Endothelial cell of umbilical vein (primary cell): Measurements from ENCODE around the gene AFG1L. TPM values are rescaled to one million over a fixed set of nuclear protein-coding genes. Genes with fewer than 3 reads are reported as not detected.

Experiments
- BruUV-seq: library from RNA; stranded (reverse); fragments of 400-500 nt; replicated peaks from 2 replicates; lab custom pipeline; 2021; lab: Mats Ljungman, UMichigan
- CTCF ChIA-PET: fragments of 300-600, 350-600 bp; sonication (Branson Sonifier 250); formaldehyde crosslinking; loops from one replicate; lab custom pipeline; 2021; ENCODE audit warnings: antibody characterized with exemption, inconsistent platforms; lab: Charles Lee
- POLR2A ChIA-PET: fragments of 300-600, 350-600 bp; sonication (Branson Sonifier 250); formaldehyde crosslinking; loops from one replicate; lab custom pipeline; 2021; ENCODE audit warnings: antibody characterized with exemption, inconsistent platforms; lab: Charles Lee
- DNase-seq: peaks from one replicate; pipeline ENCODE4 v3.0.0-alpha.2; 2011; ENCODE audit warnings: low read depth, low spot score
- FAIRE-seq: peaks from 2 replicates; lab custom pipeline; 2011; peaks lifted over from hg19 to GRCh38; lab: Jason Lieb, UNC
- H2AFZ ChIP-seq: 2 replicates; pipeline ENCODE4 v1.6.0; 2012; ENCODE audit warnings: low read depth, low read length, control low read depth, inconsistent platforms
- H3K27ac ChIP-seq: 2 replicates; pipeline ENCODE4 v1.5.1; 2011; ENCODE audit warnings: low read depth, mild to moderate bottlenecking, control low read depth, low read length, moderate library complexity; ENCODE audit not compliant: insufficient read depth
- H3K27me3 ChIP-seq, 2 experiments: 2 replicates each; pipeline versions ENCODE4 v1.6.0 to v1.6.1; 2011; ENCODE audit warnings: low read length in 2 of 2, mixed read lengths in 1 of 2; ENCODE audit not compliant: control insufficient read depth in 2 of 2, insufficient read depth in 2 of 2
- H3K36me3 ChIP-seq, 2 experiments: 2 replicates in 1 of 2; 3 replicates in 1 of 2; pipeline ENCODE4 v1.5.1; 2011; ENCODE audit warnings: low read length in 2 of 2, mild to moderate bottlenecking in 1 of 2, moderate library complexity in 1 of 2; ENCODE audit not compliant: control insufficient read depth in 2 of 2, insufficient read depth in 2 of 2; ENCODE audit errors: extremely low read depth in 1 of 2
- H3K4me1 ChIP-seq: 3 replicates; pipeline ENCODE4 v1.5.1; 2011; ENCODE audit warnings: mild to moderate bottlenecking, low read length; ENCODE audit not compliant: control insufficient read depth, insufficient read depth; ENCODE audit errors: extremely low read depth
- H3K4me2 ChIP-seq: 2 replicates; pipeline ENCODE4 v1.6.1; 2011; ENCODE audit warnings: low read length, control low read depth, mixed read lengths; ENCODE audit not compliant: insufficient read depth
- H3K4me3 ChIP-seq, 3 experiments: fragments of 200-600 bp in 1 of 3; sonication (generic), shearing (Covaris generic) in 1 of 3; replicated peaks in 1 of 3; 2 replicates each; pipeline ENCODE4 v1.5.1; 2011 to 2016; ENCODE audit warnings: control low read depth in 3 of 3, low read length in 3 of 3, mild to moderate bottlenecking in 2 of 3, inconsistent platforms in 1 of 3, low read depth in 1 of 3, moderate library complexity in 1 of 3; ENCODE audit not compliant: insufficient read depth in 1 of 3
- H3K79me2 ChIP-seq: 2 replicates; pipeline ENCODE4 v1.6.0; 2012; ENCODE audit warnings: low read length, inconsistent platforms; ENCODE audit not compliant: control insufficient read depth, insufficient read depth
- H3K9ac ChIP-seq: replicated peaks from 2 replicates; pipeline ENCODE3; 2011; ENCODE audit warnings: low read length, control low read depth; ENCODE audit not compliant: insufficient read depth; ENCODE audit errors: extremely low read depth
- H3K9me1 ChIP-seq: replicated peaks from 3 replicates; pipeline ENCODE4 v1.6.0; 2011; ENCODE audit warnings: mild to moderate bottlenecking, low read length; ENCODE audit not compliant: control insufficient read depth, insufficient read depth; ENCODE audit errors: extremely low read depth
- H3K9me3 ChIP-seq: replicated peaks from 2 replicates; pipeline ENCODE4 v1.5.1; 2012; ENCODE audit warnings: low read length, inconsistent platforms; ENCODE audit not compliant: control insufficient read depth, insufficient read depth
- H4K20me1 ChIP-seq: replicated peaks from 2 replicates; pipeline ENCODE3; 2011; ENCODE audit warnings: mild to moderate bottlenecking, low read length; ENCODE audit not compliant: control insufficient read depth, insufficient read depth; ENCODE audit errors: extremely low read depth
- EZH2 ChIP-seq: IDR thresholded peaks from 2 replicates; pipeline ENCODE4 v1.6.1; 2012; ENCODE audit warnings: borderline replicate concordance, low read depth, mild to moderate bottlenecking, moderate library complexity, low read length, inconsistent platforms; ENCODE audit not compliant: severe bottlenecking
- FOS ChIP-seq: IDR thresholded peaks from 2 replicates; pipeline ENCODE4 v1.6.1; 2011; ENCODE audit warnings: mild to moderate bottlenecking, low read length, moderate library complexity, borderline replicate concordance; ENCODE audit not compliant: insufficient read depth
- GATA2 ChIP-seq: IDR thresholded peaks from 2 replicates; pipeline ENCODE4 v1.7.0; 2011; ENCODE audit warnings: low read depth, mild to moderate bottlenecking, moderate library complexity, mixed read lengths, low read length; ENCODE audit not compliant: insufficient read length, insufficient read depth
- JUN ChIP-seq: IDR thresholded peaks from 2 replicates; pipeline ENCODE4 v1.6.1; 2011; ENCODE audit warnings: borderline replicate concordance, low read depth; ENCODE audit not compliant: insufficient read length, insufficient read depth
- MYC ChIP-seq: IDR thresholded peaks from one replicate; pipeline ENCODE4 v1.6.1; 2011; ENCODE audit warnings: mild to moderate bottlenecking, low read depth, low read length
- POLR2A ChIP-seq: IDR thresholded peaks from 2 replicates; pipeline ENCODE4 v1.6.1; 2012; ENCODE audit warnings: low read depth, mild to moderate bottlenecking, control low read depth, low read length
- POLR2AphosphoS5 ChIP-seq: IDR thresholded peaks from 2 replicates; pipeline ENCODE4 v1.6.1; 2012; ENCODE audit warnings: low read depth, mild to moderate bottlenecking, control low read depth, low read length, moderate library complexity; ENCODE audit not compliant: insufficient read depth
- dilution Hi-C: fragments of 300-500 bp; cut with MboI; formaldehyde crosslinking; loops from one replicate; pipeline ENCODE4 v1.15.0; 2019; ENCODE audit warnings: low sequenced_read_pairs; ENCODE audit not compliant: extremely low pct_ligation_motif_present
- intact Hi-C: fragments of 100-400 bp; cut with micrococcal nuclease; formaldehyde crosslinking; loops from one replicate; pipeline ENCODE4 v1.10.0; 2022
- polyA plus RNA-seq, 4 experiments: library from polyadenylated mRNA; depleted of rRNA in 3 of 4; stranded (reverse) in 3 of 4; unstranded in 1 of 4; fragments of >200 nt; gene quantifications; 2 replicates each; pipeline versions ENCODE4 v1.2.1 to v1.2.3, GENCODE V29; 2011 to 2012; ENCODE audit warnings: missing spikeins in 1 of 4
- total RNA-seq: library from RNA; stranded (reverse); gene quantifications from 2 replicates; pipeline ENCODE4 v1.2.3, GENCODE V29; 2021
- TF ChIP-seq, protein P1 (sequence below), 2 donors: IDR thresholded peaks; 1 replicate in 1 of 2; 2 replicates in 1 of 2; pipeline ENCODE4 v1.5.1; 2011; ENCODE audit warnings: low read length in 2 of 2, mild to moderate bottlenecking in 2 of 2, moderate library complexity in 2 of 2, control low read depth in 1 of 2, inconsistent platforms in 1 of 2, low read depth in 1 of 2; ENCODE audit not compliant: insufficient read depth in 1 of 2; ENCODE audit errors: extremely low read depth in 1 of 2
- TF ChIP-seq, protein P2 (sequence below): IDR thresholded peaks from 2 replicates; pipeline ENCODE4 v1.6.1; 2011; ENCODE audit not compliant: insufficient read depth, insufficient read length

AFG1L gene
- total and polyA plus RNA-seq, 2 donors (not counting 3 experiments of a cell fraction or from before 2014, with no cell fraction given) = 1.0 to 6.2 TPM

DNA sequence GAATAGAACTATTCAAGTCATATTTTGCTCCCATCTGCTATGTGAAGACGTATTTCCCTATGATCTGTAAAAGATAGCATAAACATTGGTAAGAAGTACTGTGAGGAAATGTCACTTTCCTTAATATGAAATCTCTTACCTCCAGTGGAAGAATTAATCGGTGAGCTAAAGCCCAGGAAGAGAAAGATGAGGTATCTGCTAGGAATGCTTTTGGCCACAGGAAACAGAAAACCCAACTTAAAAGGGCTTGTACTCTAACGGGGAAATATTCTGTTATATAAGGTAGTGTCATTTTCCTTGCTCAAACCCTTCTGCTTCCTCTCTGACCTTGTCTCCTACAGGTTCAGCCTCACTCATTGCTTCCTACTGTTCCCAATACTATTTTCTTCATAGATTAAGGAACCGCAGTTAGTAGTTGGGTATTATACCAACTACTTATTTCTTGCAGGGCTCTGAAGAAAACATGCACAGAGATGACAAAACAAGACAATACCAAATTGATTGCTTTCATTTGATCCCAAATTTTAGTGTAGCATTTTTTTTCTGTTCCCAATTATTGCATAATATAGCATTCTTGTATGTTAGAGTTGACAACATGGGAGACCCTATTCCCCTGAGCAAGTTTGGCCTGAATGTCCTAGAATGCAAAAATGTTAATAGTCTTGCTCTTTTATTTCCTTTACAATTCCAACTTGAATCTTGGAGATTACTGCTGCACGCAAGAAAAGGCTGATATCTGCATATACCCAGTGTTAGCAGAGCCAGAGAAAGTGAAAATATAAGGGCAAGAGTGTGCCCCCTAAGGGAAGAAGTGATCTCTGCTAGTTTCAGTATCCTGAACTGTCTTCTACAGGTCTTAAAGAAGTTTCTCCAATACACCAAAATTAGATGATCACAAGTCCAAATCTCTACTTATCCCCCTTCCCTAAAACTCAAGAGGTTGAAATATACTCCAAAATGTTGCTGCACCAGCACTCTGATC, 65.3 kb downstream of the AFG1L start:
- ChIA-PET POLR2A (no interaction called here), CTCF (interaction anchor here (1.0 kb wide), 1 partner anchor 131 kb away, joined by 4 read pairs; no protein-coding TSS in a partner anchor)
- Histone ChIP-seq H4K20me1 (no peaks in the 10 kb centered on the region), H2AFZ (no peak overlapping the region), H3K9me1 (no peaks in the 10 kb centered on the region), H3K4me1 (no peaks in the 10 kb centered on the region), H3K27ac (no peak overlapping the region), H3K4me3 (no peak overlapping the region), H3K36me3 (no peaks in the 10 kb centered on the region), H3K9me3 (no peaks in the 10 kb centered on the region), H3K4me2 (no peak overlapping the region), H3K9ac (no peak overlapping the region), H3K27me3 (no peaks in the 10 kb centered on the region), H3K79me2 (no peaks in the 10 kb centered on the region)
- BruUV-seq = no TSS peak
- DNase-seq = no peak
- TF ChIP-seq GATA2 (no peak), JUN (no peak)
- dilution Hi-C loops = no loop called here
- FAIRE-seq = no peak
- intact Hi-C loops = loop anchor here (5.0 kb wide), 1 partner anchor 248 kb away; no protein-coding TSS in a partner anchor

DNA sequence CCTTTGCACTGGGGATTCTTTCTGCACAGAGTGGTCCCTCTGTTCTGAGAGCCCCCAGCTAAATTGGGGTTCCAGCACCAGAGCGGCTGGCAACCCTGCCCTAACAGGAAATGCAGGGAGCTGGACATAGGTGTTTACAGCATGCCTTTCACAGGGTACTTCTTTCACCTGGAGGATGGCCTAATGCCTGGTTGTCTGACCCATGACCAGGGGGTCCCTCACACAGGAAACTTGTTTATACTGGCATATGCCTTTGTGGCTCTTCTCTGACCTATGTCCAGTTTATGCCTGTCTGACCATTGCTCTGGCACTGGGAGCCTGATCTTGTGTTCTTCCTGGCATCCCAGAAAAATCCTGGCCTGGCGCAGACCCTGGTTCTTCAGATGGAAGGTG, 66.1 kb downstream of the AFG1L start:
- FAIRE-seq = no peak
- POLR2A ChIA-PET = no interaction called here

More for the DNA sequence above, 66.1 kb downstream of the AFG1L start:
- H3K36me3 ChIP-seq = no peaks in the 10 kb centered on the region
- no peaks in the 10 kb centered on the region for H3K27me3 ChIP-seq
- no peaks in the 10 kb centered on the region for H3K79me2 ChIP-seq
- no peaks in the 10 kb centered on the region for H3K9me3 ChIP-seq
- no peak overlapping the region for H3K4me3 ChIP-seq
- no peak for DNase-seq
- CTCF ChIA-PET = no interaction called here
- H3K27ac ChIP-seq = no peak overlapping the region
- no peaks in the 10 kb centered on the region for H3K4me1 ChIP-seq
- no TSS peak for BruUV-seq
- no peaks in the 10 kb centered on the region for H3K9me1 ChIP-seq
- H4K20me1 ChIP-seq = no peaks in the 10 kb centered on the region
- dilution Hi-C loops (no loop called here), intact Hi-C loops (loop anchor here (5.0 kb wide), 1 partner anchor 249 kb away; no protein-coding TSS in a partner anchor)
- H2AFZ ChIP-seq = no peak overlapping the region
- no peak overlapping the region for H3K4me2 ChIP-seq
- H3K9ac ChIP-seq = no peak overlapping the region
- TF ChIP-seq EZH2 = no peak
- no peak for TF ChIP-seq POLR2A
- TF ChIP-seq POLR2AphosphoS5 = no peak
- TF ChIP-seq, protein P1, sequence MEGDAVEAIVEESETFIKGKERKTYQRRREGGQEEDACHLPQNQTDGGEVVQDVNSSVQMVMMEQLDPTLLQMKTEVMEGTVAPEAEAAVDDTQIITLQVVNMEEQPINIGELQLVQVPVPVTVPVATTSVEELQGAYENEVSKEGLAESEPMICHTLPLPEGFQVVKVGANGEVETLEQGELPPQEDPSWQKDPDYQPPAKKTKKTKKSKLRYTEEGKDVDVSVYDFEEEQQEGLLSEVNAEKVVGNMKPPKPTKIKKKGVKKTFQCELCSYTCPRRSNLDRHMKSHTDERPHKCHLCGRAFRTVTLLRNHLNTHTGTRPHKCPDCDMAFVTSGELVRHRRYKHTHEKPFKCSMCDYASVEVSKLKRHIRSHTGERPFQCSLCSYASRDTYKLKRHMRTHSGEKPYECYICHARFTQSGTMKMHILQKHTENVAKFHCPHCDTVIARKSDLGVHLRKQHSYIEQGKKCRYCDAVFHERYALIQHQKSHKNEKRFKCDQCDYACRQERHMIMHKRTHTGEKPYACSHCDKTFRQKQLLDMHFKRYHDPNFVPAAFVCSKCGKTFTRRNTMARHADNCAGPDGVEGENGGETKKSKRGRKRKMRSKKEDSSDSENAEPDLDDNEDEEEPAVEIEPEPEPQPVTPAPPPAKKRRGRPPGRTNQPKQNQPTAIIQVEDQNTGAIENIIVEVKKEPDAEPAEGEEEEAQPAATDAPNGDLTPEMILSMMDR (IDR thresholded peaks at IDR 0.05; ENCODE audit: extremely low read depth in 1 of 2, insufficient read depth in 1 of 2, low read depth in 1 of 2, low read length in 2 of 2) = no peak
- no peak for TF ChIP-seq GATA2
- TF ChIP-seq JUN = no peak
- TF ChIP-seq MYC = no peak
- TF ChIP-seq, protein P2, sequence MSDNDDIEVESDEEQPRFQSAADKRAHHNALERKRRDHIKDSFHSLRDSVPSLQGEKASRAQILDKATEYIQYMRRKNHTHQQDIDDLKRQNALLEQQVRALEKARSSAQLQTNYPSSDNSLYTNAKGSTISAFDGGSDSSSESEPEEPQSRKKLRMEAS = no peak
- TF ChIP-seq FOS = no peak
